ENCODE data around the gene DNAI1.
"Not testable (repeated sequence)": the region's sequence is repeated elsewhere in the genome, so short reads cannot be mapped to it uniquely, and the experiment has no call there.

DNAI1 gene

DNA sequence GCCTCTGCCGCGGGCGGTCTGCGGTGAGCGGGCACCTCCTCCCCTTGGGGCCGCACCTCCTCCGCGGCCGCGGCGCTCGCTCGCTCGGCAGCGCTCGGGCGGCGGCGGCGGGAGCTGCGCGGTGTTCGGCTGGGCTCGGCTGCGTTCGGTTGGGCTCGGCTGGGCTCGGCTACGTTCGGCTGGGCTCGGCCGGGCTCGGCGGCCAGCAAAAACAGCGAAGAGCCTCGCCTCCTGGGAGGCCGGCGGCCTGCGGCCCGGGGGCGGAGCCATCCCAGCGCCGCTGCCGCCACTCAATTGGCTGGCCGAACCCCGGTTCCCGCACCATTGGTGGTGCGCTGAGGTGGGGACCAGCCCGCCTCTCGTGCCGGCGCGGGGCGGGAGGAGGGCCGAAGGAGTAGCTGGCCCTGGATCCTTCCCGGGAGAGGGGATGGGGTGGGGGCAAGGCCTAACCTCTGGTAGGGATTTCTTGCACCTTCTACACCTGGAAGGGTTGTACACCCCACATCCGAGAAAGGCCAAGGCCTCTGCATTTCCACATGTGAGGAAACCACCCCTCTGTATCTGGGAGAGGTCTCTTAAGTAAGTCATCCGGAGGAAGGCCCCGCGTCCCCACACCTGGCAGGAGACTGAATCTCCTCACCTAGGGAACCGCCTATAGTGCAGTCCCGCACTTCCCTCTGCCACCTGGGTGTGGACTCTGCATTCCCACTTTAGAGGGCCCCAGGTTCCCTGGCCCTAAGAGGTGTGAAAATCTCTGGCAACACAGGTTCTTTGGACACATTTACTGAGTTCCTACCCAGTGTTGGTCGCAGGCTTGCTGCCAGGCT, 64.6 kb downstream of the DNAI1 start, which contains the start of gene ENHO:
ENHO (minus strand) TSS at position 20 of the 827 bp plus-strand sequence. CDS start 1,295 bp downstream, outside the sequence.
- peak; percentile 88 to 91 for DNase-seq (ENCODE audit: low read depth in 1 of 2, low spot score in 1 of 2)
- no peak for TF ChIP-seq JUND (IDR thresholded peaks at IDR 0.05; ENCODE audit: low read depth)
- in situ Hi-C loops (cut with HindIII; ENCODE audit: low pct_unique_long_range_greater_than_20kb, low sequenced_read_pairs) = no loop called here

GRCh38 chr9:34524349-34524748, 65.7 kb downstream of the DNAI1 start:
- in situ Hi-C loops (cut with HindIII; ENCODE audit: low pct_unique_long_range_greater_than_20kb, low sequenced_read_pairs) = no loop called here
- DNase-seq (ENCODE audit: low read depth in 1 of 2, low spot score in 1 of 2) = no peak
- no peak for TF ChIP-seq JUND (IDR thresholded peaks at IDR 0.05; ENCODE audit: low read depth)

- in situ Hi-C loops (cut with HindIII; ENCODE audit: low pct_unique_long_range_greater_than_20kb, low sequenced_read_pairs) = no loop called here
- no peak for TF ChIP-seq JUND (IDR thresholded peaks at IDR 0.05; ENCODE audit: low read depth)
- no peak for DNase-seq (ENCODE audit: low read depth in 1 of 2, low spot score in 1 of 2)
These were observed 67.4 kb downstream of the DNAI1 start for GRCh38 chr9:34526026-34526425.

DNA sequence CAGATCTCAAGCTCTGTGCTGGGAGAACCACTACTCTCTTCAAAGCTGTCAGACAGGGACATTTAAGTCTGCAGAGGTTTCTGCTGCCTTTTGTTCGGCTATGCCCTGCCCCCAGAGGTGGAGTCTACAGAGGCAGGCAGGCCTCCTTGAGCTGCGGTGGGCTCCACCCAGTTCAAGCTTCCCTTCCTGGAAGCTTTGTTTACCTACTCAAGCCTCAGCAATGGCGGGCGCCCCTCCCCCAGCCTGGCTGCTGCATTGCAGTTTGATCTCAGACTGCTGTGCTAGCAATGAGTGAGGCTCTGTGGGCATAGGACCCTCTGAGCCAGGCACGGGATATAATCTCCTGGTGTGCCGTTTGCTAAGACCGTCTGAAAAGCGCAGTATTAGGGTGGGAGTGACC, 73.4 kb downstream of the DNAI1 start:
- in situ Hi-C loops (cut with HindIII; ENCODE audit: low pct_unique_long_range_greater_than_20kb, low sequenced_read_pairs); DNase-seq (ENCODE audit: low read depth in 1 of 2, low spot score in 1 of 2): not testable (repeated sequence)

- no peak for DNase-seq (ENCODE audit: low read depth in 1 of 2, low spot score in 1 of 2)
- in situ Hi-C loops (cut with HindIII; ENCODE audit: low pct_unique_long_range_greater_than_20kb, low sequenced_read_pairs) = no loop called here
- TF ChIP-seq JUND (IDR thresholded peaks at IDR 0.05; ENCODE audit: low read depth) = no peak
These were observed 78.1 kb downstream of the DNAI1 start for GRCh38 chr9:34536685-34537084.

DNA sequence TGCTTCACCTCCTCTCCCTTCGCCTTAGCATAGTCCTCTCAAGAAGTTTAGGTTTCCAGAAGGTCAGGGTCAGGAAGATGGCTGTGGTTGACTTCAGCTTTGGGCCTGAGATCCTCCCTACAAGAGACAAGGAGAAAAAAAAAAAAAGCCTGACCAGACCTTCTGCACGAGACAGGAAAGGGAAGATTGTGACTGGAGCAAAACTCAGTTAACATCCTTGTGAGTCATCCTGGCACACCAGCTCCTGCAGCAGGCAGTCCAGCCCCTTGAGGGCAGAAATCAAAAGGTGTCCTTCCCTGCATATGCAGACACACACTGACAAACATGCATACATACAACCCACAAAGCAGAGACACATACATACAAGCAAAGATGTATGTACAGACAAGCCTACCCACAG, 82.2 kb downstream of the DNAI1 start:
- TF ChIP-seq JUND (IDR thresholded peaks at IDR 0.05; ENCODE audit: low read depth) = no peak
- no peak for DNase-seq (ENCODE audit: low read depth in 1 of 2, low spot score in 1 of 2)
- in situ Hi-C loops (cut with HindIII; ENCODE audit: low pct_unique_long_range_greater_than_20kb, low sequenced_read_pairs) = no loop called here

DNA sequence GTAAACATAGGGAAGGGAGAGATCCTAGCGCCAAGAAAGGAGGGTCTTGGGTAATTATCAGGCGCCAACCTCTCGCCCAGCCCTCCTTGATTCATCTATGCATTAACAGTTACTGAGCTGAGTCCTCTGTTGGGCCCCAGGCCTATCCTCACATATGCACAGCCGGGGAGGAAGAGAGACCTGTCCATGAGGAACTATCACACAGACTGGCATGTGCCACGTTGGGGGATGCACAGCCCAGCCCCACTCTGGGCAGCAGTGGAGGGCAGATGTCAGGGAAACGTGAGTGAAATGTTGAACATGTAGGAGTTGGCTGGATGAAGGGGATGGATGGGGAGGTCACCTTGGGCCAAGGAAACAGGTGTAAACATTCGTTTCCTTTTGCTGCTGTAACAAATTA, 82.9 kb downstream of the DNAI1 start:
- DNase-seq (ENCODE audit: low read depth in 1 of 2, low spot score in 1 of 2) = no peak
- in situ Hi-C loops (cut with HindIII; ENCODE audit: low pct_unique_long_range_greater_than_20kb, low sequenced_read_pairs) = no loop called here
- TF ChIP-seq JUND (IDR thresholded peaks at IDR 0.05; ENCODE audit: low read depth) = no peak

DNA sequence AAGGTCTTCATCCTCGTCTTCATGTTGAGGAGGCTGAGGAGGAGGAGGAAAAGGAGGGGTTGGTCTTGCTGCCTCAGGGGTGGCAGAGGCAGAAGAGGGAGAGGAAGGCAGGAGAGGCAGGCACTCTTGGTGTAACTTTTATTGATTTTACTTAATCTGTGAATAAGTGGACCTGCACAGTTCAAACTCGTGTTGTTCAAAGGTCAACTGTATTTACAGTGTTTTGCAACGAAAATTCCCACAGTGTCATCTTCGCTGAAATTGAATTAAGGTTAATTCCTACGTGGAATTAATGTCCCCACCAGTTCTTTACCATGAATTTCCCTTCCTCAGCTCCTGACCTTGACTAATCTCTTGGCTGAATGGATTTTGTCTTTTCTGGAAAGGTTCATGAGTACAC, 85.4 kb downstream of the DNAI1 start:
- in situ Hi-C loops (cut with HindIII; ENCODE audit: low pct_unique_long_range_greater_than_20kb, low sequenced_read_pairs) = no loop called here
- no peak for TF ChIP-seq JUND (IDR thresholded peaks at IDR 0.05; ENCODE audit: low read depth)
- no peak for DNase-seq (ENCODE audit: low read depth in 1 of 2, low spot score in 1 of 2)

DNA sequence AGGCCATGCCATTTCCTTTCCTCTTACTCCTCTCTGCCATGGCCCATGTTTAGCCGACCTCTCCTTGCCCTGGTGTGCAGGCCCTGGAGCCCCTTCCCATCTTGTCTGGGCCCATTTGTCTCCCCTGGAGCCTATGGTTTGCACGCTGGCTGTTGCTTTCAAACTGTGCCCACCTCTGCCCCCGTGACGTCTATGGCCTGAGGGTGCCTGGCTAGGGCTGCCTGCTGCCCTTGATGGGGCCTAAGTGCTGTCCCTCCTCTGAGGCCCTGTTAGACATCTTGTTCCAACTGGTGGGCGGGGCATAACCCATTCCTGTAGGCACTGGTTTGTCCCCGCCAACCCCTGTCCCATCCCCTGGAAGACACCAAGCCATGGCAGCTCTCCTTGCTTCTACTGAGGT, 86.9 kb downstream of the DNAI1 start:
- no peak for TF ChIP-seq JUND (IDR thresholded peaks at IDR 0.05; ENCODE audit: low read depth)
- DNase-seq (ENCODE audit: low read depth in 1 of 2, low spot score in 1 of 2) = no peak
- in situ Hi-C loops (cut with HindIII; ENCODE audit: low pct_unique_long_range_greater_than_20kb, low sequenced_read_pairs) = no loop called here

DNA sequence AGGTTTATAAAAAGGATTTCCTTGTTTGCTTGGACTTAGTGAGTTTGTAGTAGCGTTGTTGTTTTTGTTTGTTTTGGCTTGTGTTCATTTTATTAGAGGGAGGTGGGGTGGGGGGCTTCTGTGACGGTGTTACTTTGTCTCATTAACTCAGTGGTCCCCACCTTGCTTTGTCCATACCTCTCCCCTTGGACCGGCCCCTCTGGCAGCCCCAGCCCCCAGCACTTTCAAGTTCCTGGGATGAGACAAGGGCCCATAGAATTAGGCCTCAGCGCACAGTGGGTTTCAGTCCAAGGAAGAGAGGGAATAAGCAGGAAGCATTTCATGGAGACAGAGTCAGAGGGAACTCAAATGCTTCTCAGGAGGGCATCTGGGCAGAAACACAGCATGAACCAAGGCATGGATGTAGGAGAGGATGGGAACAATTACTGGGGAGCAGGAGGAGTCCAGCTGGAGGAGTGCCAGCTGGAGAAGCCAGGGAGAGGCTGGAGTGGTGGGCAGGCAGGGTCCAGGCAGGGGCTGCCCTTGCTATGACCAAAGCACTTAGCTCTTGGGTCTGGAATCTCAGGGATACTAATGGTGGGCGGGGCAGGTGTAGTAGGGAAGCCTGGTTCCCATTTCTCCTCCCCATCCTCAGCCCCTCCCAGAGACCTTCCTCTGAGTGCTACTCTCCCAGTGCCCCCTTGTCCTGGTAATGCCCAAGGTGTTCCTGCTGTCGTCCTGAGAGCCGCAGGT, 87.7 kb downstream of the DNAI1 start:
- no peak for DNase-seq (ENCODE audit: low read depth in 1 of 2, low spot score in 1 of 2)
- in situ Hi-C loops (cut with HindIII; ENCODE audit: low pct_unique_long_range_greater_than_20kb, low sequenced_read_pairs) = no loop called here
- TF ChIP-seq JUND (IDR thresholded peaks at IDR 0.05; ENCODE audit: low read depth) = no peak

- in situ Hi-C loops (cut with HindIII; ENCODE audit: low pct_unique_long_range_greater_than_20kb, low sequenced_read_pairs) = no loop called here
- no peak for TF ChIP-seq JUND (IDR thresholded peaks at IDR 0.05; ENCODE audit: low read depth)
- peak in 1 of 2 experiments; percentile 74 for DNase-seq (ENCODE audit: low read depth in 1 of 2, low spot score in 1 of 2)
These were observed 88.5 kb downstream of the DNAI1 start for GRCh38 chr9:34546834-34547827.

DNA sequence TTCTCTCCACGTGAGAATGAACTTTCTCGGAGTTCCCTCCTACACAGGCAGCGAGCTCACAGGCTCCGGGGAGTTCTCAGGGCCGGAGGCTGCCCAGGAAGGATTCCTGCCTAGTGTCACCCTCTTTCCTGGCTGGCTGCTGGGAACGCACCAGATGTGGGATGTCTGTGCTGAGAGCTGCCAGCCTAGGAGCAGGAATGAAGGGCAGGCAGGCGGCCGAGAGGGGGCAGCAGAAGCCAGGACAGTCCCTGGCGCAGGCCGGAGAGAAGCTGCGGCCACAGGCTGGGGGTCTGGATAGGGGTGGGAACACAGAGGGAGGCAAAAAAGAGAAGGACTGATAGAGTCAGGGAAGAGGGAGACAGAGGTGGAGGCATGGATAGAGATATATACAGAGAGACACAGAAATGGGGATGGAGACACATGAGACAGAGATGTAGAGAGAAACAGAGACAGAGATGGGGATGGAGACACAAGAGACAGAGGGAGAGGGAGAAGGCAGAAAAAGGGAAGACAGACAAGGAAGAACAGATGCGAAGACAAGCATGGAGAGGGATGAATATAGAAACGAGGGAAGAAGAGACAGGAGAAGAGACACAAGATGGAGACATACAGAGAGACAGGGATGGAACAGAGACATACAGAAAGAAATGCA, 89.5 kb downstream of the DNAI1 start:
- in situ Hi-C loops (cut with HindIII; ENCODE audit: low pct_unique_long_range_greater_than_20kb, low sequenced_read_pairs) = no loop called here
- peak; percentile 55 to 56 for DNase-seq (ENCODE audit: low read depth in 1 of 2, low spot score in 1 of 2)

More for the DNA sequence above, 89.5 kb downstream of the DNAI1 start:
- no peak for TF ChIP-seq JUND (IDR thresholded peaks at IDR 0.05; ENCODE audit: low read depth)

Measured in T47D (cell line).